Activated CD8-positive, alpha-beta memory T cell treated with anti-CD3 and anti-CD28 coated beads for 24 hours (primary cell): ENCODE results near the gene ADGRL3.
"Not testable (repeated sequence)": the region's sequence is repeated elsewhere in the genome, so short reads cannot be mapped to it uniquely, and the experiment has no call there.

ENCODE experiments used
- DNase-seq: peaks from one replicate; pipeline ENCODE4 v3.0.0-alpha.2; 2020

The ADGRL3 gene

GRCh38 chr4:61509721-61510241, 309.7 kb downstream of the ADGRL3 start:
- not testable (repeated sequence) for DNase-seq

GRCh38 chr4:61511716-61512488, 311.8 kb downstream of the ADGRL3 start:
- DNase-seq = no peak

GRCh38 chr4:61514991-61515390, 314.9 kb downstream of the ADGRL3 start:
- no peak for DNase-seq

- no peak for DNase-seq
Measured at GRCh38 chr4:61517144-61517543, 317.0 kb downstream of the ADGRL3 start.

- no peak for DNase-seq
Measured at GRCh38 chr4:61520166-61520565, 320.0 kb downstream of the ADGRL3 start.

GRCh38 chr4:61520681-61521160, 320.6 kb downstream of the ADGRL3 start:
- DNase-seq = no peak

GRCh38 chr4:61521451-61521850, 321.3 kb downstream of the ADGRL3 start:
- DNase-seq = no peak

- no peak for DNase-seq
Measured at GRCh38 chr4:61522312-61522711, 322.2 kb downstream of the ADGRL3 start.

GRCh38 chr4:61527888-61528287, 327.8 kb downstream of the ADGRL3 start:
- DNase-seq = no peak

- no peak for DNase-seq
Measured at GRCh38 chr4:61528595-61528994, 328.5 kb downstream of the ADGRL3 start.

- no peak for DNase-seq
Measured at GRCh38 chr4:61531188-61531587, 331.1 kb downstream of the ADGRL3 start.

- no peak for DNase-seq
Measured at GRCh38 chr4:61532336-61533000, 332.3 kb downstream of the ADGRL3 start.

- no peak for DNase-seq
Measured at GRCh38 chr4:61533140-61533539, 333.0 kb downstream of the ADGRL3 start.

- DNase-seq = no peak
Measured at GRCh38 chr4:61540944-61541343, 340.8 kb downstream of the ADGRL3 start.

- no peak for DNase-seq
Measured at GRCh38 chr4:61541459-61541858, 341.3 kb downstream of the ADGRL3 start.

- no peak for DNase-seq
Measured at GRCh38 chr4:61543976-61544375, 343.9 kb downstream of the ADGRL3 start.

- DNase-seq = no peak
Measured at GRCh38 chr4:61545902-61546480, 345.9 kb downstream of the ADGRL3 start.

- no peak for DNase-seq
Measured at GRCh38 chr4:61549336-61549735, 349.2 kb downstream of the ADGRL3 start.

- DNase-seq = no peak
Measured at GRCh38 chr4:61553557-61554125, 353.5 kb downstream of the ADGRL3 start.

GRCh38 chr4:61555789-61556188, 355.7 kb downstream of the ADGRL3 start:
- no peak for DNase-seq

- DNase-seq = no peak
Measured at GRCh38 chr4:61556277-61556676, 356.2 kb downstream of the ADGRL3 start.

- no peak for DNase-seq
Measured at GRCh38 chr4:61559396-61559795, 359.3 kb downstream of the ADGRL3 start.

- no peak for DNase-seq
Measured at GRCh38 chr4:61561028-61561427, 360.9 kb downstream of the ADGRL3 start.
